Natural killer cell treated with Interleukin-12 subunit alpha and Interleukin-12 subunit beta and Interleukin-15 and Interleukin-18, amount 100 ng/mL, for 72 hours (primary cell): ENCODE results near the gene RASSF5. TPM values are rescaled to one million over a fixed set of nuclear protein-coding genes. Genes with fewer than 3 reads are reported as not detected.
A peak's percentile ranks its signal among the peaks of the same experiment; 100 is the strongest.

Source experiments
- ATAC-seq, 2 donors: fragments of 150-1000 bp; cut with Tn5 transposase in 1 of 2; sonication (Bioruptor Pico), chemical (Tn5 transposase) in 1 of 2; 2 replicates each; pipeline ENCODE4 v1.10.0; 2021
- DNase-seq: peaks from one replicate; pipeline ENCODE4 v3.0.0; 2022; ENCODE audit warnings: low spot score
- H3K27ac Mint-ChIP-seq, 2 donors: 1 replicate in 1 of 2; 2 replicates in 1 of 2; pipeline ENCODE4 v1.8.0; 2022; ENCODE audit warnings: mixed read lengths in 2 of 2, mild to moderate bottlenecking in 1 of 2, moderate library complexity in 1 of 2
- H3K27me3 Mint-ChIP-seq, 2 donors: 1 replicate in 1 of 2; 2 replicates in 1 of 2; pipeline ENCODE4 v1.8.0; 2022; ENCODE audit warnings: mixed read lengths in 2 of 2
- H3K36me3 Mint-ChIP-seq: one replicate; pipeline ENCODE4 v1.8.0; 2022; ENCODE audit warnings: mixed read lengths
- H3K4me1 Mint-ChIP-seq, 2 donors: 1 replicate in 1 of 2; 2 replicates in 1 of 2; pipeline ENCODE4 v1.8.0; 2022; ENCODE audit warnings: low read depth in 2 of 2, mixed read lengths in 2 of 2, mild to moderate bottlenecking in 1 of 2
- H3K4me3 Mint-ChIP-seq: one replicate; pipeline ENCODE4 v1.8.0; 2022; ENCODE audit warnings: mixed read lengths
- H3K9me3 Mint-ChIP-seq: 2 replicates; pipeline ENCODE4 v1.8.0; 2022; ENCODE audit warnings: mixed read lengths
- total RNA-seq, 2 donors: library from RNA; stranded (reverse); gene quantifications; one replicate each; pipeline ENCODE4 v1.2.3, GENCODE V29; 2022

Gene RASSF5
- total RNA-seq, 2 donors from 2014 or later: 178 to 260 TPM

GRCh38 chr1:206469933-206470691 is 37.2 kb upstream of the RASSF5 start, which contains the start of gene IKBKE:
Gene IKBKE (plus strand): TSS chr1:206470476. CDS start chr1:206473228, 2,752 bp downstream.
- Mint-ChIP-seq H3K27ac (peak within 1 kb of the TSS; percentile 85 to 96), H3K4me1 (peaks cover 62% of the 10 kb centered on the region in 2 donors), H3K9me3 (no peaks in the 10 kb centered on the region), H3K4me3 (peak within 1 kb of the TSS; percentile 81), H3K27me3 (peaks cover 6 to 12% of the 10 kb centered on the region in 2 donors), H3K36me3 (peaks cover 3% of the 10 kb centered on the region)
- ATAC-seq (peak; percentile 60 to 69), DNase-seq (peak; percentile 74)

- DNase-seq: peak; percentile 78
- peak; percentile 72 to 81 for ATAC-seq
- H3K4me3 Mint-ChIP-seq: peak overlapping the region; percentile 81
- H3K27ac Mint-ChIP-seq: peak overlapping the region; percentile 85 to 96
- H3K9me3 Mint-ChIP-seq: no peaks in the 10 kb centered on the region
- H3K36me3 Mint-ChIP-seq: peaks cover 9% of the 10 kb centered on the region
- peaks cover 66 to 67% of the 10 kb centered on the region in 2 donors for H3K4me1 Mint-ChIP-seq
- H3K27me3 Mint-ChIP-seq: peaks cover 6 to 12% of the 10 kb centered on the region in 2 donors
Observed at GRCh38 chr1:206470692-206471414, 36.5 kb upstream of the RASSF5 start.

- Mint-ChIP-seq H3K4me3 (peak overlapping the region; percentile 81), H3K27ac (peak overlapping the region; percentile 85 to 96), H3K4me1 (peaks cover 60 to 66% of the 10 kb centered on the region in 2 donors), H3K36me3 (peaks cover 9% of the 10 kb centered on the region), H3K9me3 (no peaks in the 10 kb centered on the region), H3K27me3 (peaks cover 6 to 10% of the 10 kb centered on the region in 2 donors)
- DNase-seq: no peak
- ATAC-seq: no peak
Observed at GRCh38 chr1:206471415-206471801, 35.9 kb upstream of the RASSF5 start.

GRCh38 chr1:206472024-206472423 is 35.3 kb upstream of the RASSF5 start:
- peak; percentile 6 to 54 for ATAC-seq
- peak overlapping the region; percentile 85 to 96 for H3K27ac Mint-ChIP-seq
- DNase-seq: no peak
- no peaks in the 10 kb centered on the region for H3K9me3 Mint-ChIP-seq
- peaks cover 9% of the 10 kb centered on the region for H3K36me3 Mint-ChIP-seq
- H3K4me3 Mint-ChIP-seq: peak overlapping the region; percentile 81
- H3K27me3 Mint-ChIP-seq: peaks cover 6% of the 10 kb centered on the region in 2 donors
- H3K4me1 Mint-ChIP-seq: peaks cover 54 to 63% of the 10 kb centered on the region in 2 donors

GRCh38 chr1:206472454-206472853 is 34.9 kb upstream of the RASSF5 start:
- Mint-ChIP-seq H3K9me3 (no peaks in the 10 kb centered on the region), H3K27me3 (peaks cover 5 to 6% of the 10 kb centered on the region in 2 donors), H3K27ac (peak overlapping the region; percentile 85 to 96), H3K4me1 (peaks cover 52 to 65% of the 10 kb centered on the region in 2 donors), H3K4me3 (peak overlapping the region; percentile 81), H3K36me3 (peaks cover 9% of the 10 kb centered on the region)
- DNase-seq (peak; percentile 92), ATAC-seq (peak; percentile 78 to 86)

- Mint-ChIP-seq H3K27me3 (peaks cover 5 to 6% of the 10 kb centered on the region in 2 donors), H3K4me1 (peaks cover 49 to 63% of the 10 kb centered on the region in 2 donors), H3K4me3 (peak overlapping the region; percentile 81), H3K27ac (peak overlapping the region; percentile 85 to 96), H3K9me3 (no peaks in the 10 kb centered on the region), H3K36me3 (peaks cover 9% of the 10 kb centered on the region)
- no peak for DNase-seq
- ATAC-seq: no peak
Observed at GRCh38 chr1:206472886-206473285, 34.4 kb upstream of the RASSF5 start.

- Mint-ChIP-seq H3K4me1 (peaks cover 38 to 61% of the 10 kb centered on the region in 2 donors), H3K27ac (peak overlapping the region in 1 of 2 donors; percentile 96), H3K9me3 (no peaks in the 10 kb centered on the region), H3K36me3 (peaks cover 15% of the 10 kb centered on the region), H3K4me3 (no peak overlapping the region), H3K27me3 (no peaks in the 10 kb centered on the region)
- DNase-seq: no peak
- no peak for ATAC-seq
Observed at GRCh38 chr1:206476058-206476457, 31.3 kb upstream of the RASSF5 start.

- Mint-ChIP-seq H3K27ac (no peak overlapping the region), H3K36me3 (peaks cover 15% of the 10 kb centered on the region), H3K9me3 (no peaks in the 10 kb centered on the region), H3K4me1 (peaks cover 34 to 57% of the 10 kb centered on the region in 2 donors), H3K27me3 (no peaks in the 10 kb centered on the region), H3K4me3 (no peak overlapping the region)
- DNase-seq (no peak), ATAC-seq (no peak)
Observed at GRCh38 chr1:206476591-206476990, 30.7 kb upstream of the RASSF5 start.

GRCh38 chr1:206477110-206477509 is 30.2 kb upstream of the RASSF5 start:
- no peak for ATAC-seq
- Mint-ChIP-seq H3K4me3 (no peak overlapping the region), H3K36me3 (peaks cover 15% of the 10 kb centered on the region), H3K4me1 (peaks cover 29 to 51% of the 10 kb centered on the region in 2 donors), H3K9me3 (no peaks in the 10 kb centered on the region), H3K27ac (no peak overlapping the region), H3K27me3 (no peaks in the 10 kb centered on the region)
- DNase-seq: no peak

- no peaks in the 10 kb centered on the region for H3K9me3 Mint-ChIP-seq
- DNase-seq (no peak), ATAC-seq (no peak)
- H3K4me1 Mint-ChIP-seq: peaks cover 22 to 45% of the 10 kb centered on the region in 2 donors
- peaks cover 15% of the 10 kb centered on the region for H3K36me3 Mint-ChIP-seq
- no peaks in the 10 kb centered on the region for H3K27me3 Mint-ChIP-seq
- H3K4me3 Mint-ChIP-seq: no peak overlapping the region
- no peak overlapping the region for H3K27ac Mint-ChIP-seq
Observed at GRCh38 chr1:206477581-206478380, 29.6 kb upstream of the RASSF5 start.

DNA sequence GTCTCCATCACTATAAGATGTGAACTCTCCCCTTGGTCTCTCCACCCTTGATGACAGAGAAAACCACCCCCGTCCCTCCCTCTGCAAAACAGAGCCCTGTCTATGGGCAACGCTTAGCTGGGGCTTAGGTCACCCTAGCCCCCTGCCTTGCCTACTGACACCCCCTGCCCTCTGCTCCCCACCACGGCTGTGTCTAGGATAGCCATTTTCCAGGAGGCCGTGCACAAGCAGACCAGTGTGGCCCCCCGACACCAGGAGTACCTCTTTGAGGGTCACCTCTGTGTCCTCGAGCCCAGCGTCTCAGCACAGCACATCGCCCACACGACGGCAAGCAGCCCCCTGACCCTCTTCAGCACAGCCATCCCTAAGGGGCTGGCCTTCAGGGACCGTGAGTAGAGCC is 28.6 kb upstream of the RASSF5 start:
- Mint-ChIP-seq H3K27me3 (no peaks in the 10 kb centered on the region), H3K4me3 (no peak overlapping the region), H3K27ac (no peak overlapping the region), H3K36me3 (peaks cover 15% of the 10 kb centered on the region), H3K4me1 (peaks cover 14 to 37% of the 10 kb centered on the region in 2 donors), H3K9me3 (no peaks in the 10 kb centered on the region)
- DNase-seq (no peak), ATAC-seq (no peak)

DNA sequence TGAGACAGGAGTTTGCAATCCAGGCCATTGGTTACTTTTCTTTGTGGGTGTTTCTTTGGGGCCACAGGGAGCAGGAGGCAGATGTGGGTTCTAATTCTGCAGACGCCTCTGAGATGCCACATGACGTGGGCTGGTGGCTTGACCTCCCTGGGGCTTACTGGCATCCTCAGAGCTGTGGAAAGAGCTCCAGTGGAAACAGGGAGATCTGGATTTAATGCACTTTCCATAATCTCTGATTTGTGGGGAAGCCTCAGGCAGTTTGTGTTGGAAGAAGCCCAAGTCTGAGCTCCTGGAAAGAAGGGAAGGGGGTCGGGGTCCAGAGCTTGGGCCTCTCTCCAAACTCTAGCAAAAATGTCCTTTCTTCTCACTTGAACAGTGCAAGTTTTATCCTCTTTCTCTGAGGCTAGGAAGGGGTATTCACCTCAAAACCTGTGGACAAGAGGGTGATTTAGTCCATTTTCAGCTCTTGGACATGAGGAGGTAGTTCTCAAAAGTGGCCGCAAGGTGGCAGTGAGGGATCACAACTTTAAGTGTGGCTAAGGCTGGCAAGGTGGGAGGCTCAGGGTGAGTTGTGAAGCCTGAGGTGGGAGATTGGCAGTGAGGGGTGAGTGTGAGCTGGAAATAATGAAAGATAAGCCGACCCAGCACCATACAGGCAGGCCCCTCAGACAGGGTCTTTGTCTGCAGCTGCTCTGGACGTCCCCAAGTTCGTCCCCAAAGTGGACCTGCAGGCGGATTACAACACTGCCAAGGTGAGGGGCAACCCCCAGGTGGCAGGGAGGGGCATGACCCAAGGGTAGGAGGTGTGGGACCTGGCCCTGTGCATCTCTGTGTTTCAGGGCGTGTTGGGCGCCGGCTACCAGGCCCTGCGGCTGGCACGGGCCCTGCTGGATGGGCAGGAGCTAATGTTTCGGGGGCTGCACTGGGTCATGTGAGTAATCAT is 27.9 kb upstream of the RASSF5 start:
- peaks cover 14 to 31% of the 10 kb centered on the region in 2 donors for H3K4me1 Mint-ChIP-seq
- no peaks in the 10 kb centered on the region for H3K27me3 Mint-ChIP-seq
- DNase-seq (peak; percentile 75), ATAC-seq (peak; percentile 34 to 44)
- H3K36me3 Mint-ChIP-seq: peaks cover 15% of the 10 kb centered on the region
- peak overlapping the region in 1 of 2 donors; percentile 39 for H3K27ac Mint-ChIP-seq
- no peak overlapping the region for H3K4me3 Mint-ChIP-seq
- H3K9me3 Mint-ChIP-seq: no peaks in the 10 kb centered on the region
